ENCODE data around the gene MAPK8.
"Not testable (repeated sequence)": the region's sequence is repeated elsewhere in the genome, so short reads cannot be mapped to it uniquely, and the experiment has no call there.

MAPK8 gene

GRCh38 chr10:48336978-48337599, 30.6 kb downstream of the MAPK8 start:
- DNase-seq = no peak

GRCh38 chr10:48340734-48341133, 34.3 kb downstream of the MAPK8 start:
- DNase-seq = no peak

GRCh38 chr10:48343106-48343505, 36.6 kb downstream of the MAPK8 start:
- no peak for DNase-seq

- DNase-seq = no peak
Measured at GRCh38 chr10:48343921-48344598, 37.6 kb downstream of the MAPK8 start.

GRCh38 chr10:48346248-48346647, 39.8 kb downstream of the MAPK8 start:
- not testable (repeated sequence) for DNase-seq

- not testable (repeated sequence) for DNase-seq
Measured at GRCh38 chr10:48347539-48347938, 41.1 kb downstream of the MAPK8 start.

GRCh38 chr10:48347943-48348342, 41.5 kb downstream of the MAPK8 start:
- DNase-seq = not testable (repeated sequence)

- DNase-seq = no peak
Measured at GRCh38 chr10:48353246-48353645, 46.8 kb downstream of the MAPK8 start.

- no peak for DNase-seq
Measured at GRCh38 chr10:48357631-48358030, 51.2 kb downstream of the MAPK8 start.

GRCh38 chr10:48358162-48358561, 51.7 kb downstream of the MAPK8 start:
- DNase-seq = no peak

GRCh38 chr10:48358838-48359237, 52.4 kb downstream of the MAPK8 start:
- no peak for DNase-seq

GRCh38 chr10:48361176-48361575, 54.7 kb downstream of the MAPK8 start:
- no peak for DNase-seq

GRCh38 chr10:48363617-48364355, 57.3 kb downstream of the MAPK8 start:
- peak; percentile 87 to 94 for DNase-seq

- peak; percentile 58 to 69 for DNase-seq
Measured at GRCh38 chr10:48364659-48365405, 58.4 kb downstream of the MAPK8 start.

GRCh38 chr10:48365668-48366067, 59.2 kb downstream of the MAPK8 start:
- no peak for DNase-seq

- DNase-seq = no peak
Measured at GRCh38 chr10:48366261-48366660, 59.8 kb downstream of the MAPK8 start.

- no peak for DNase-seq
Measured at GRCh38 chr10:48369501-48369900, 63.0 kb downstream of the MAPK8 start.

- DNase-seq = no peak
Measured at GRCh38 chr10:48377751-48378530, 71.5 kb downstream of the MAPK8 start.

- no peak for DNase-seq
Measured at GRCh38 chr10:48378675-48379074, 72.2 kb downstream of the MAPK8 start.

- no peak for DNase-seq
Measured at GRCh38 chr10:48381971-48382370, 75.5 kb downstream of the MAPK8 start.

GRCh38 chr10:48382982-48383381, 76.5 kb downstream of the MAPK8 start:
- DNase-seq = no peak

- DNase-seq = no peak
Measured at GRCh38 chr10:48383393-48383792, 76.9 kb downstream of the MAPK8 start.

GRCh38 chr10:48384699-48384982, 78.2 kb downstream of the MAPK8 start:
- DNase-seq = no peak
